ENCODE measurements around the gene PWWP2A.
"Not testable (repeated sequence)": the region's sequence is repeated elsewhere in the genome, so short reads cannot be mapped to it uniquely, and the experiment has no call there.

Gene PWWP2A

GRCh38 chr5:160082614-160083500 is 36.4 kb downstream of the PWWP2A start:
- H3K4me3 ChIP-seq (ENCODE audit: low read depth, low read length): no peak overlapping the region
- DNase-seq (ENCODE audit: low read depth): peak; percentile 47

- no peak overlapping the region for H3K4me3 ChIP-seq (ENCODE audit: low read depth, low read length)
- no peak for DNase-seq (ENCODE audit: low read depth)
Measured at GRCh38 chr5:160081495-160081894, 37.8 kb downstream of the PWWP2A start.

- no peak overlapping the region for H3K4me3 ChIP-seq (ENCODE audit: low read depth, low read length)
- no peak for DNase-seq (ENCODE audit: low read depth)
Measured at GRCh38 chr5:160079753-160080152, 39.5 kb downstream of the PWWP2A start.

- H3K4me3 ChIP-seq (ENCODE audit: low read depth, low read length): no peak overlapping the region
- no peak for DNase-seq (ENCODE audit: low read depth)
Measured at GRCh38 chr5:160076997-160077396, 42.3 kb downstream of the PWWP2A start.

GRCh38 chr5:160075073-160075472 is 44.2 kb downstream of the PWWP2A start:
- DNase-seq (ENCODE audit: low read depth): no peak
- no peak overlapping the region for H3K4me3 ChIP-seq (ENCODE audit: low read depth, low read length)

- H3K4me3 ChIP-seq (ENCODE audit: low read depth, low read length): no peak overlapping the region
- DNase-seq (ENCODE audit: low read depth): no peak
Measured at GRCh38 chr5:160071916-160072315, 47.3 kb downstream of the PWWP2A start.

- no peak for DNase-seq (ENCODE audit: low read depth)
- H3K4me3 ChIP-seq (ENCODE audit: low read depth, low read length): no peak overlapping the region
Measured at GRCh38 chr5:160071516-160071915, 47.7 kb downstream of the PWWP2A start.

- DNase-seq (ENCODE audit: low read depth); H3K4me3 ChIP-seq (ENCODE audit: low read depth, low read length): not testable (repeated sequence)
Measured at GRCh38 chr5:160069120-160069519, 50.1 kb downstream of the PWWP2A start.

GRCh38 chr5:160064995-160065614 is 54.1 kb downstream of the PWWP2A start:
- no peak for DNase-seq (ENCODE audit: low read depth)
- no peak overlapping the region for H3K4me3 ChIP-seq (ENCODE audit: low read depth, low read length)

- H3K4me3 ChIP-seq (ENCODE audit: low read depth, low read length): no peak overlapping the region
- DNase-seq (ENCODE audit: low read depth): no peak
Measured at GRCh38 chr5:160064417-160064810, 54.8 kb downstream of the PWWP2A start.

- DNase-seq (ENCODE audit: low read depth): no peak
- no peak overlapping the region for H3K4me3 ChIP-seq (ENCODE audit: low read depth, low read length)
Measured at GRCh38 chr5:160061770-160062169, 57.5 kb downstream of the PWWP2A start.

- DNase-seq (ENCODE audit: low read depth): no peak
- H3K4me3 ChIP-seq (ENCODE audit: low read depth, low read length): no peak overlapping the region
Measured at GRCh38 chr5:160060001-160060400, 59.2 kb downstream of the PWWP2A start.

- H3K4me3 ChIP-seq (ENCODE audit: low read depth, low read length): no peak overlapping the region
- no peak for DNase-seq (ENCODE audit: low read depth)
Measured at GRCh38 chr5:160057256-160057655, 62.0 kb downstream of the PWWP2A start.

- DNase-seq (ENCODE audit: low read depth): no peak
- H3K4me3 ChIP-seq (ENCODE audit: low read depth, low read length): no peak overlapping the region
Measured at GRCh38 chr5:160054831-160055230, 64.4 kb downstream of the PWWP2A start.

- H3K4me3 ChIP-seq (ENCODE audit: low read depth, low read length): no peak overlapping the region
- DNase-seq (ENCODE audit: low read depth): no peak
Measured at GRCh38 chr5:160054047-160054446, 65.2 kb downstream of the PWWP2A start.

- no peak for DNase-seq (ENCODE audit: low read depth)
- no peak overlapping the region for H3K4me3 ChIP-seq (ENCODE audit: low read depth, low read length)
Measured at GRCh38 chr5:160049099-160049498, 70.2 kb downstream of the PWWP2A start.

- no peak overlapping the region for H3K4me3 ChIP-seq (ENCODE audit: low read depth, low read length)
- no peak for DNase-seq (ENCODE audit: low read depth)
Measured at GRCh38 chr5:160048131-160048530, 71.1 kb downstream of the PWWP2A start.

- DNase-seq (ENCODE audit: low read depth): no peak
Measured at GRCh38 chr5:160047423-160047822, 71.8 kb downstream of the PWWP2A start.

GRCh38 chr5:160044967-160045366 is 74.3 kb downstream of the PWWP2A start:
- no peak for DNase-seq (ENCODE audit: low read depth)

More at GRCh38 chr5:160047423-160047822, 71.8 kb downstream of the PWWP2A start:
- H3K4me3 ChIP-seq (ENCODE audit: low read depth, low read length): no peak overlapping the region

GRCh38 chr5:160044391-160044804 is 74.9 kb downstream of the PWWP2A start:
- DNase-seq (ENCODE audit: low read depth): no peak
- H3K4me3 ChIP-seq (ENCODE audit: low read depth, low read length): no peak overlapping the region

More at GRCh38 chr5:160044967-160045366, 74.3 kb downstream of the PWWP2A start:
- no peak overlapping the region for H3K4me3 ChIP-seq (ENCODE audit: low read depth, low read length)

- no peak overlapping the region for H3K4me3 ChIP-seq (ENCODE audit: low read depth, low read length)
- DNase-seq (ENCODE audit: low read depth): no peak
Measured at GRCh38 chr5:160042671-160043070, 76.6 kb downstream of the PWWP2A start.

All from skeletal muscle cell (primary cell).